Measurements from ENCODE around the gene KRTAP10-12.

Gene KRTAP10-12

GRCh38 chr21:44671911-44672310 lies 25.1 kb upstream of the KRTAP10-12 start:
- no peak for TF ChIP-seq CTCF (IDR thresholded peaks at IDR 0.05; ENCODE audit: low read depth, low read length, missing control alignments)
- DNase-seq (ENCODE audit: extremely low read depth, low read depth): no peak
- H3K4me3 ChIP-seq (replicated peaks; ENCODE audit: low read depth, low read length): no peak overlapping the region

- no peak overlapping the region for H3K4me3 ChIP-seq (replicated peaks; ENCODE audit: low read depth, low read length)
- no peak for TF ChIP-seq CTCF (IDR thresholded peaks at IDR 0.05; ENCODE audit: low read depth, low read length, missing control alignments)
- DNase-seq (ENCODE audit: extremely low read depth, low read depth): no peak
These were observed 19.1 kb upstream of the KRTAP10-12 start for GRCh38 chr21:44677881-44678280.

- no peak for TF ChIP-seq CTCF (IDR thresholded peaks at IDR 0.05; ENCODE audit: low read depth, low read length, missing control alignments)
- H3K4me3 ChIP-seq (replicated peaks; ENCODE audit: low read depth, low read length): no peak overlapping the region
- no peak for DNase-seq (ENCODE audit: extremely low read depth, low read depth)
These were observed 15.8 kb upstream of the KRTAP10-12 start for GRCh38 chr21:44681152-44681551.

GRCh38 chr21:44681861-44682579 lies 15.0 kb upstream of the KRTAP10-12 start, which contains the start of gene KRTAP12-1:
Gene KRTAP12-1 (minus strand): TSS chr21:44682163. CDS start chr21:44682123, 40 bp downstream.
- no peak within 1 kb of the TSS for H3K4me3 ChIP-seq (replicated peaks; ENCODE audit: low read depth, low read length)
- DNase-seq (ENCODE audit: extremely low read depth, low read depth): no peak
- no peak for TF ChIP-seq CTCF (IDR thresholded peaks at IDR 0.05; ENCODE audit: low read depth, low read length, missing control alignments)

GRCh38 chr21:44682580-44683151 lies 14.3 kb upstream of the KRTAP10-12 start:
- H3K4me3 ChIP-seq (replicated peaks; ENCODE audit: low read depth, low read length): no peak overlapping the region
- no peak for DNase-seq (ENCODE audit: extremely low read depth, low read depth)
- TF ChIP-seq CTCF (IDR thresholded peaks at IDR 0.05; ENCODE audit: low read depth, low read length, missing control alignments): no peak

GRCh38 chr21:44684077-44684476 lies 12.9 kb upstream of the KRTAP10-12 start:
- H3K4me3 ChIP-seq (replicated peaks; ENCODE audit: low read depth, low read length): no peak overlapping the region
- no peak for TF ChIP-seq CTCF (IDR thresholded peaks at IDR 0.05; ENCODE audit: low read depth, low read length, missing control alignments)
- DNase-seq (ENCODE audit: extremely low read depth, low read depth): no peak

All from HFF-Myc (cell line).